Progenitor cell of endocrine pancreas (in vitro differentiated cells): Measurements from ENCODE around the gene STX12. TPM values are rescaled to one million over a fixed set of nuclear protein-coding genes. Genes with fewer than 3 reads are reported as not detected.

Source experiments
- DNase-seq: peaks from one replicate; pipeline ENCODE4 v3.0.0; 2021; ENCODE audit warnings: low spot score; ENCODE audit not compliant: unreplicated experiment
- H3K27ac Mint-ChIP-seq: 2 replicates; pipeline ENCODE4 v1.8.0; 2021; ENCODE audit warnings: mild to moderate bottlenecking, moderate library complexity, mixed read lengths
- H3K27me3 Mint-ChIP-seq: 2 replicates; pipeline ENCODE4 v1.8.0; 2021; ENCODE audit warnings: mixed read lengths
- H3K36me3 Mint-ChIP-seq: 2 replicates; pipeline ENCODE4 v1.8.0; 2022; ENCODE audit warnings: mixed read lengths; ENCODE audit not compliant: insufficient read depth
- H3K4me1 Mint-ChIP-seq: 2 replicates; pipeline ENCODE4 v1.8.0; 2021; ENCODE audit warnings: low read depth, mixed read lengths
- H3K4me3 Mint-ChIP-seq: 2 replicates; pipeline ENCODE4 v1.8.0; 2021; ENCODE audit warnings: low read depth, mild to moderate bottlenecking, moderate library complexity, mixed read lengths
- H3K9me3 Mint-ChIP-seq: 2 replicates; pipeline ENCODE4 v1.8.0; 2021; ENCODE audit warnings: low read depth, mixed read lengths
- CTCF ChIP-seq: fragments of 200-600 bp; sonication (generic); IDR thresholded peaks from one replicate; pipeline ENCODE4 v1.5.0; 2021; ENCODE audit warnings: antibody characterized with exemption, mild to moderate bottlenecking; ENCODE audit not compliant: unreplicated experiment
- total RNA-seq: library from RNA; stranded (reverse); gene quantifications from 2 replicates; pipeline ENCODE4 v1.2.1, GENCODE V29; 2021

STX12 gene
- total RNA-seq, 1 donor from 2014 or later = 24.3 TPM

DNA sequence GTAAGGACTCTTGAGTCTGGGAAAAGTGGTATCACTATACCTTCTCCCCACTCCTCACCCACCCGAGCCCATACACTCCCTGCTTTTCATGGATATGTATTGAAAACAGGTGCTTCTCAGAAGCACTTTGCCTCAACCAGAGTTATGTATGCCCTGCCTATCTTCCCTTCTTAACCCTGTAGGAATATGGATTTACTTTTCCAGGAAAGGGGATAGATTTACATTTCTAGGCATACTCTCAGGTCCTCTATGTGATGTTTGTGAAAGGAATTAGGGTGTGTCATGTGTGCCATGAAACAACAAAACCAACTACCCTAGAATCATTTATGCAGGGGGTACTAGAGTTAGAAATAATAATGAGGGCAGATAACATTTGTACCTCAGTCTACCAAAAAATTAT, 11.0 kb upstream of the STX12 start:
- DNase-seq = no peak
- H3K4me1 Mint-ChIP-seq = no peaks in the 10 kb centered on the region
- TF ChIP-seq CTCF = no peak
- H3K9me3 Mint-ChIP-seq = no peaks in the 10 kb centered on the region
- no peak overlapping the region for H3K4me3 Mint-ChIP-seq
- H3K27me3 Mint-ChIP-seq = no peaks in the 10 kb centered on the region
- H3K36me3 Mint-ChIP-seq = peaks cover 4% of the 10 kb centered on the region
- H3K27ac Mint-ChIP-seq = no peak overlapping the region

GRCh38 chr1:27763358-27763757, 9.7 kb upstream of the STX12 start:
- Mint-ChIP-seq H3K36me3 (peaks cover 2% of the 10 kb centered on the region), H3K27ac (no peak overlapping the region), H3K4me3 (no peak overlapping the region), H3K9me3 (no peaks in the 10 kb centered on the region), H3K4me1 (no peaks in the 10 kb centered on the region), H3K27me3 (no peaks in the 10 kb centered on the region)
- DNase-seq = no peak
- TF ChIP-seq CTCF = no peak

- Mint-ChIP-seq H3K27me3 (no peaks in the 10 kb centered on the region), H3K27ac (no peak overlapping the region), H3K9me3 (no peaks in the 10 kb centered on the region), H3K4me1 (peaks cover 9% of the 10 kb centered on the region), H3K4me3 (no peak overlapping the region), H3K36me3 (no peaks in the 10 kb centered on the region)
- no peak for TF ChIP-seq CTCF
- DNase-seq = no peak
These were observed 2.7 kb upstream of the STX12 start for GRCh38 chr1:27770293-27770830.

GRCh38 chr1:27772036-27772931, 735 bp upstream of the STX12 start:
- TF ChIP-seq CTCF = no peak
- Mint-ChIP-seq H3K4me1 (peaks cover 9% of the 10 kb centered on the region), H3K9me3 (no peaks in the 10 kb centered on the region), H3K27me3 (no peaks in the 10 kb centered on the region), H3K4me3 (peak overlapping the region; percentile 92), H3K27ac (peak overlapping the region; percentile 89), H3K36me3 (no peaks in the 10 kb centered on the region)
- no peak for DNase-seq

- Mint-ChIP-seq H3K36me3 (no peaks in the 10 kb centered on the region), H3K27ac (peak overlapping the region; percentile 93), H3K9me3 (no peaks in the 10 kb centered on the region), H3K27me3 (no peaks in the 10 kb centered on the region), H3K4me1 (peaks cover 9% of the 10 kb centered on the region), H3K4me3 (peak overlapping the region; percentile 92)
- no peak for TF ChIP-seq CTCF
- no peak for DNase-seq
These were observed 917 bp downstream of the STX12 start for GRCh38 chr1:27773826-27774445.
